CD4-positive, alpha-beta T cell treated with Interleukin-1 beta for 1 hour (primary cell): Measurements from ENCODE around the gene WDFY2.

Experiments
- DNase-seq, 2 donors: peaks; one replicate each; pipeline ENCODE4 v3.0.0-alpha.2; 2020 to 2022

Gene WDFY2

DNA sequence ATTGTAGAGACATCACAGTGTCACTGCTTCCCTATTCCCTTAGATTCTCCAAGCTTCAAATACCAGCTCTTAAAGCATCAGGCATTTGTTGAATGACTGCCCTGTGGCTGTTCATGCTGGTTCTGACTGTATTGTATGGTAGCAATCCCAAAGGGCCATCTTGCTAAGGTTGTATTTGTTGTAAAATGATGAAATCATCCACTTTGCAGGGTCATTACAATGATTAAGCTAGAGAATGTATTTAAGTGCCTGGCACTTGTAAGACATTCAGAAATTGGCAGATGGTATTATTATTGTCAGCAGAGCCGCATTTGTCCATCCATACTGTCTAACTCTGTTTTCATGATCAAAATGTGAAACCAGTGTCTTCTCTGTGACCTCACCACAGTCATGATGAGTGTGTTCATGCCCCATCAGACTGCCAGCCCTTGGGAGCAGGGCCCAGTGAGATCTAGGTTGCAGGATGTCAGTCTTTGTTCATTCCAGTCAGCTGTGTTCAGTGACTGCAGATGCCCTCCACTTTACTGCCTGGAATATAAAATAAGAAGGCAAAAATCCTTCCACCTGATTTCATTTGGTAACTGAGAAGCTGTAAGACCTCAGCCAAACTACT lies 133.6 kb downstream of the WDFY2 start:
- DNase-seq = no peak

DNA sequence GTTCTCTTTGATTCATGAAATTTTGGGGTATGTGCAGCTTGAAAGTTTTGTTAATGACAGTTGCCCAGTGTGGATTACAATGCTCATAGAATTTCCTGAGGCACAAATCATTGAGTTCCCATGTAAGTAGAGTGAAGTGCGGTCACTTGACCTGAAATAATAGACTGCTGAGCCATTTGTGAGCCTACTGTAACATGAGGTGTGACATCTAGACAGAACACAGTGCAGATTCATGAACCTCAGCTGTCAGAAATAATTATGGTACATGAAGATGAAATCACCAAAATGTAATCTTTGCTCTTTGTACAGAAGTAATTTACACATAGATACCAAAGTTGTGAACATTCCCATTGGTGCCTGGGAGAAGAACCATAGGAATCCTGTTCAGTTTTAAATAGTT lies 135.1 kb downstream of the WDFY2 start:
- no peak for DNase-seq

DNA sequence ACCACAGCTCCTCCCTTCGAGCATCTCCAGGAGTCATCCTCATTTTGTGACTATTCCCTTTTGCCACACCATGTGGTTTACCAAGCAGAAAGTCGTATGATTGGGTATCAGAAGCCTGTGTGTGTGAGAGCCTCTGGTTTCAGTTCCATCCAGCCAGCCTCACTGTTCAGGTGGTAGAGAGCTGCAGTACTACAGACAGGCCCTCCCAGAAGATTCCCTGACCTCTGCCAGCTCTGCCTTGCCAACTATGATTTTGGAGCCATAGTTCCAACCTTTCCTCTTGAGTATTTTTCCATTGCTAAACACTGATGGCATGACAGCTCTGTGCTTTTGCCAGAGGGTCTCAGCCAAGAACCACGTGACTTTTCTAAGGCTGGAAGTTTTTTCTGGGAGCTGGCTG lies 137.2 kb downstream of the WDFY2 start:
- DNase-seq = no peak

DNA sequence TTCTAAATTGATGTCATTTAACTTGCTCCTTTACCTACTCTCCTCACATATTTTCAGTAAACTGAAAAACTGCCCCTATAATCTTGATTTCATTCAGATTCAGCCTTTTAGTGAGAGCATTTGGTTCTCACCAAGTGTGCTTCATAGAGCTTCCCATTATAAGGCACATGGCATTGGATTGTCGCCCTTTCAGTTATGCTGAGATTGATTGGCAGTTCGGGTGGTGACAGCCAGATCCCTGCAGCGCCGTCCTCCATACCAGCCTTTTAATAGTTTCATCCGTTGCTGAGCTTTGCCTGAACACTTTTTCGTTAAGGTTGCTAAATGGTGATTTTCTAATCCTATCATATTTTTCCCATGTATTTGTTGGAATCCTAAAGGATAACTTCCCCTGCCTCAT lies 139.3 kb downstream of the WDFY2 start:
- no peak for DNase-seq

DNA sequence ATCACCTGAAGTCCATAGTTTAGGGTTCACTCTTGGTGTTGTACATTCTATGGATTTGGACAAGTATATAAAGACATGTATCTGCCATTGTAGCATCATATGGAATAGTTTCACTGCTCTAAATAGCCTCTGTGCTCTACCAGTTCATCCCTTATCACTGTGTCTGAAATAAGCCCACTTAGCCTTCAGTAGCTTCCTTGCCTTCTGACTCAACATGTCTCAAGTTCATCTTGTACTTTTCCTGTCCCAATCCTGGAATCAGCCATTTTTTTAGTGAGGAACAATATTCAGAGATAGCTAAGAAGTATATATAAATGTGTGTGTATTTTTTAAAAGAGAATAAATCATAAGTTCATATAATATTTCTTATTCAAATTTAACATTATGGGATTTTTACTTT lies 140.5 kb downstream of the WDFY2 start:
- no peak for DNase-seq

DNA sequence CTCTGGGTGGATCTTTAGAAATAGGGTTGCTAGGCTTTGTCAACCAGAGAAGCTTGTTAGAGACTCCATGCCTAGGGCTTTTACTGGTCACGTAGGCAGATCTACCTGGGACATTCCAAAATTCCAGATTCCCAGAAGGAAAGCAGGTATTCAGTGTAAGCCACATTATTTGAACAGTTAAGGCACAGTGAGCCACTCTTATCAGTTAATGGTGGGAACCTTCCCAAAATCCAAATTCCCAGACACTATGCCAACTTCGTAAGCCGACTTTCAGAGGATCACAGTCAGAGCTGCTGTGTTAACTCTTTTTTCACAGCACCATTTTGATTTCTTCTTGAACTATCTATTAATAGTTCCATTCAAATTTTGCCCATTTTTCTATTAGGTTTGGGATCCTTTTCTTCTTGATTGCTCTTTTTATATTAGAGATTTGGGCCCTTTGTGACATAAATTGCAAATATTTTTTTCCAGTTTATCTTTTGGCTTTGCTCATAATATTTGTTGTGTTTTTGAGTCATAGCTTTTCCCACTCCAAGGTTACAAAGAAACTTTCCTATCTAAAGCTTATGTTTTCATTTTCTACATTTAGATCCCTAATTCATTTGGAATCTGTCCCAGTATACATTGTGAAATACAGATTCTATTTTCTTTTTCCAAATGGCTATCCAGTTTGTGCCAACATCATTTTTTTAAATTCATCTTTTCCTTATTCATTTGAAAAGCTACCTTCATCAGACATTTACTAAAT lies 142.4 kb downstream of the WDFY2 start:
- DNase-seq = no peak

DNA sequence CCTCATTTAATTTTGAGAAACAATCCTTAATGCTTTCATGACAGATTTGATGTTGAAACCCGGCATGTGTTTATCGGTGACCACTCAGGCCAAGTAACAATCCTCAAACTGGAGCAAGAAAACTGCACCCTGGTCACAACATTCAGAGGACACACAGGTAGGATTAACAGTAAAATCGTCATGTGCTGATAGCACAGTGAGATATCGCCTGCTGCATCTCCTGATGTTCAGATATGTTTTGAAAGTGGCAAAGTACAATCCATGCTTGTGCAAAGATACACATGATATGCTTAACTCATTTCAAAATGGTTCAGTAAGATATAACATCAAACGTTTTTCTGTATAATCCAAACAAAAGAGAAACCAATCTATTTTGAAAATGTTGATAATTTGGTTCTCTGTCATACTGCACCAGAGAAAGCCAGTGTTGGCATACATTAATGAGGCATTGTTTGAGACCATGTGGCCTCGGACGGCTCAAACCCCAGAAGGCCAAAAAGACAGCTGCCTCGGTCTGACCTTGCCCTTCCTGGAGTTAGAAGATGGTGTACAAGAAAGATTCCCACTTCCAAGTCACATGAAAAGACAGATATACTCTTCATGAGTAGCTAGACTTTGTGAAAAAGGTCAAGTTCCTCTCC lies 143.5 kb downstream of the WDFY2 start:
- no peak for DNase-seq

DNA sequence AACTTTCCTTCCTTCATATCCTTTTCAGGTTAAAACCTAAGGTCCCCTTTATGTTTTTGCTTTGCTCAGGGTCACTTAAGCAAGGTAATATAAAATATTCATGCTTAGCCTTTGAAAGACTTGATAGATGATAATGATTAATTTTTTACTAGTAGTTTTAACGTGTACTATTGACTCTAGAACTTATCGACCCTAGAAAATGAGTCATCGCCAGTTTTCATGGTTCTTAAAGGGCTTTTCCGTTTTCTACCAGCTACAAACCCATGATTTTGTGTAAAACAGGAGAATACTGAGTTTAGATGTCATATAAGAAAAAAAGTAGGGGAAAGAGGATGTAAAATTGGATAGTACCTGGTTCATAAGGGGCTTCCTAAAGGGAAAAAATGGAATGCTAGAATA lies 144.0 kb downstream of the WDFY2 start:
- DNase-seq = no peak

DNA sequence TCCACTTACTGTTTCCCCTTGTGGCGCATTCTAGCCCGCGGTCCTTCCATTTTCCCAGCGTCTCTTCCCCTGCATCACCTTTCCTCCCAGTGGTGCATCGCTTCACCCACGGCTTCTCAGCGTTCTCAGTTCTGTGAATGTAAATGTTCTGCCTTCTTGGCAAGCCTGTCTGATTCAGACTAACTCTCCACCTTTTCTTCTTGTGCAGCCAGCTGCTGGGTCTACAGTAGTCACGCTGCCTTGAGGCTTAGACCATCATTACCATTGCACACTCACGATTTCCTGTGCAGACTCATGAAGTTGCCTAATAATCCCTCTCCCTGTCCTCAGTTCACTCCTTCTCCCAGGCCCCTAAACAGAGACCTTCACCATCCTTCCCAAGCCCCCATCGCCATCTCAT lies 144.7 kb downstream of the WDFY2 start:
- no peak for DNase-seq

DNA sequence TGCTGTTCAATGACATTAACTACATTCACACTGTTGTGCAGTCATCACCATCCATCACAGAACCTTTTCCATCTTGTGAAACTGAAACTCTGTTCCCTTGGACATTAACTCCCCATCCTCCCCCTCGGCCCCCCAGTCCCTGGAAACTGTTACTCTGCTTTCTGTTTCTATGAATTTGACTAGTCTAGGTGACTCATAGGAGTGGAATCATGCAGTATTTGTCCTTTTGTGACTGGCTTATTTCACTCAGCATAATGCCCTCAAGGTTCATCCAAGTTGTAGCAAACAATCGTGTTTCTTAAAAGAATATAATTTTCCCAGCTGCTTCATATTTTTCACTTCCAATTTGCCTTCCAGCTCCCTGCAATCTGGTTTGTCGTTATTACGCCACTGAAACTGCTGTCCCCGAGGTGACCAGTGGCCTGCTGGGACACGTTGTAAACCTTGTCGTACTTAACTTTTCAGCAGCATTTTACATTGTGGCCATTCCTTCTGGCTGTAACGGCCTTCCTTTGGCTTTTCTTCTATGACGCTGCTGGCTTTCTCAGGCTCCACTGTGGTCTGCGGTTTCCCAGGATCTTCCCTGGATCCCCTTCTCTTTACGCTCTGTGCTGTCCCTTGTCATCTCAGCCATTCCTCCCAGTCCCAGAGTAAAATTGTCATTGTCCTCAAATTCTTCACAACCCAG lies 145.7 kb downstream of the WDFY2 start:
- DNase-seq = no peak

DNA sequence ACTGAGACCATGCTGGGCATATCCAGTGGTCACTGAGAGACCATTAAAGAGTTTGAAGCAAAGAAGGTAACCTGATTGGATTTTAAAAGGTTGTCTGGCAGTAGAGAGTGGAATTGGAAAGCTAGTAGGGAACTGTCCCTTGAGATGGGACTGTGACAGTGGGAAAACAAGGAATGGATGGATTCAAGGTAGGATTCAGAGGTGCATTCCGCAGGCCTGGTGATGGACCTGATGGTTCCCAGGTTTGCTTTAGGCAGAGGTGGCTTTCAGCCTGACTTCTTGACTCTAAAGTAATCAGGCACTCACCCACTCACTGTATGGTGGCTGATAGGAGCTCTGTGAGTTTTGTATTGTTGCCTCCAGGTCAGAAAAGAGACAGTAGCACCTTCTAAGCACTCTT lies 146.7 kb downstream of the WDFY2 start:
- DNase-seq = no peak

DNA sequence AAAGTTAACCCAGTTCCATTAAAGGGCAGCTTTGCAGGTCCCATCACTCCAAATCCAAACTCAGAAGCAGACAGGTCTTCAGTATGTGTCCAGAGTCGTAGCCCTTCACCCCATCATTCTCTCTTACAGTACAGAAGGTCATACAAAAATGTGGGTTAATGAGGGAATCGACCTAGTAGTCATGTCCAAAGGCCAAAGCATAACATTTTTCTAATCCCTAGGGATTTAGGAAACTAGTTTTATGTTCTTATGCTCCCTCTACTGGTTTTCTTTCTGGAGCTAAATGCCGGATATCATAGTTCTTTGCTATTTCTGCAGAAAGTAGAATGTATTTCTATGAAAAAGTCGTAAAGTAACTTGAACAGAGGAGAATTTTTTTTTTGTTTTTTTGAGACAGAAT lies 147.5 kb downstream of the WDFY2 start:
- DNase-seq = no peak

DNA sequence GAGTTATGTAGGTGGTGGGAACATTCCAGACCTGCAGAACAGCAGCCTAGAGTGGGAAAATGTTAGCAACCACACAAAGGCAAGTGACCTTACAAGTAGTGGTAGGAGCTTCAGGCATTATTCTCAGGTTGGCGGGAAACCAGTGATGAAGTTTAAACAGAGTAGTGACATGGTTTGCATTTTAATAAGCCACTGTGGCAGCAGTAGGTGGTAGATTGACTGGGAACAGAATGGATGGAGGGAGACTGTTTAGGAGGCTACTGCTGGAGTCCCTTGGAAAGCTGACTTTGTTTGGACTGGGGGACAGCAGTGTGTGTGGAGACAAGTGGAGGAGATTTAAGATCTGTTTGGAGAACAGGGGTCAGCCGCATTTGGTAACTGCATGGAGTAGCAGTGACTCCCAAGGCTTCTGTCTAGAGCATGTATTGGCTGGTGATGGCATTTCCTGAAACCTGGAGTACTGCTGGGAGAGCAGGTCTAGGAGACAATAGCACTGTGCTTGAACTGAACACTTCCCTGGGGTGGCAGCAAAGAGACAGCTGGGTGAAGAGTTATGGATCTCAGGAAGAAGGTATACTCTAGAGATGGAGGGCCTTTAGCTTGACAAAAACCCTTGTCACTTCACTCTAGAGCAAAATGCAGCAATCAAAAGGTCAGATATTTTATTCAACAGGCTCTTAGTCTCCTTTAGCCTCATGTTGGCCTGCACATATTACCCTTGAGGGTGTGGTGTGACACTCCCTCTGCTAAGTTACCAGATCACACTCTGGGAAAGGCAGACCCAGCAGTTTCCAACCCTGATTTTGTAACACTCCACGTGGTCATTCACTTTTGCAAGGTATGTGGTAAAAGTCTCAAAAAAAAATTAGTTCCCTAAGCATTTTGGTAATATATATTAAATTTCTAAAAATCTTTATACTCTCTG lies 149.4 kb downstream of the WDFY2 start:
- DNase-seq = no peak

DNA sequence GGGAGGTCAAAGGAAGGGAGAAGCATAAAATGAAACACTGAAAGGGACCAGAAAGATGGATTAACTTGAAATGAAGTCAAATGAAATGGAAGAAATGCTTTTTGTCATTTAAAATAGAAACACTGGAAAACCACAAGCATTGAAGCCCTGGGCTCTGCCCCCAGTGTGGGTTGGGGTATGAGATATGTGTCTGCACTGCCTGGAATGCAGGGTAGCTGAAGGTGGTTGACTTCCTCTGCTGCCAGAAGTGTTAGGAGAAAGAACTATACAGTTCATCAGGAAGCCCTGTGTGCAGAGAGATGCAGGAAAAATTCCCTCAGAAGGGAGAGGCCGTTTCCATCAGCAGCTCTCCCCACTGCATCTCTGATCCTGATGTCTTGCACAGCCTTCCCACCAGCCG lies 150.5 kb downstream of the WDFY2 start:
- no peak for DNase-seq

DNA sequence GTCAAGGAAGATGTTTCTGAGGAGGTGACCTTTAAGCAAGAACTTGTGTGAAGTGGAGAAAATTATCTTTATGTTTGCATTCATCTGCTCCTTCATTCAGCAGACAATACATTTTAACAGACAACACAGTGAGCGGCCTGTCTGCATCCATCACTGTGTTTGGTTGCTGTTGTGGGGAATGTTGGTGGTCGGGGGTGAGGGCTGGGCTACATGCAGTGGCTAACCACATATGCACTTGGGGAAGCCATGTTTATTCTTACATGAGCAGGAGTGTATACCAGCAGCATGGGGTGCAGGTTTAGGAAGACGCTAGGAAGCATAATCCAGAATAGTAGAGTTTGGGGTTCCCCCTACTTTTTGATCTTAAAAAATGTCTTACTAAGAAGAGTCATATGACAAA lies 153.3 kb downstream of the WDFY2 start:
- DNase-seq = peak in 1 of 2 donors; percentile 6

DNA sequence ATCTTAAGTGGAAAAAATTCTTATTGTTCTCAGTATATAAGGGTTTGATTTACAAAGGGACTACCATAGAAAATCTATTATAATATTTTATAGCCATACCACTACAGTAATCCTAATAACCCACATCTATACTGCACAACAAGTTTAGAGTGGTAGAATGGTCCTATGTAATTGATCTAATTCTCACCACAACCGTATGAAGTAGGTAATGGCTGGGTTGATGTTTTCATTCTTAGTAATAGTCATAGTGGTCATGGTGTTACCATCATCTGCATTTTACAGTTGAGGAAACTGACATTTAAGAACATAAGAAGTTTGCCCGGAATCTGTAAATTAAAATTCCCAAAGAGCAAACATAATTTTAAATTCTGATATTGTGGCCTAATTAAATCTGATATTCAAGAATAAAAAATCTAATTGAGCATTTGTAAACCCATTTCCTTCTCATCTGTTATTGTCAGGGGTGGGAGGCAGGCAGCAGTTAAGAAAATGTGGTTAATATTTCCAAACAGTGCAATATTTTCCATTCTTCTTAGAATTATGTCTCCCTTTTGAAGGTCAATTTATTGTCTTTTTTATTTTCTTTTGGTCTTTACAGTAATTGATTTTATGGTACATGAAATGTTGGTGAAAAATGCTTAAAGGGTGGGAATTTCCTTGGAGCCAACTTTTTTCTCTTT lies 154.1 kb downstream of the WDFY2 start:
- no peak for DNase-seq

DNA sequence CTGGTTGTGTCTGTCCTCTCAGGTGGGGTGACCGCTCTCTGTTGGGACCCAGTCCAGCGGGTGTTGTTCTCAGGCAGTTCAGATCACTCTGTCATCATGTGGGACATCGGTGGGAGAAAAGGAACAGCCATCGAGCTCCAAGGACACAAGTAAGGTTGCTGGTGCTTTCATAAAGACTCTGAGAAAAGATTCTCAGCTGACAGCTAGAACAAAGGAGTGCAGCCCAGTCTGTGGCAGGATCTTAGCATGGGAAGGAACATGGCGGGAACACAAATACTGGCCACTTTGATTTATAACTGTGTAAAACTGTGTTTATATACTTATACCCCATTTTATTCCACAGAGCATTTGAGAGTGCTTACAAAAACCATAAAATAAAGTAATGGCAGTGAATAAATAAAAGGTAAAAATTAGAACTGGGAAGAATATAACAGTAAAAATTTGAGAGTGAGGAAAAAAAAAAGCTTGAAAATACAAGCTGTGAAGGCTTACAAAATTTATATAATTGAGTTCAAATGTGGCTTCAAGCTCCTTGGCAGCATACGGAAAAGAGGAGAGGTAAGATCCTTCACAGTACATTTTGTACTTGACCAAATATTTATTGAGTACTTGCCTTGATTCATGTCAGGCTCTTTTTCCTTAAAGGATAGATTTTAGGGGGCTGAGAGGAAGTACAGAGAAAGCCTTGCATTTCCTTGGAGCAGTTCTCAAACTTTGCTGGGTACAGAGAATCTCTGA lies 154.9 kb downstream of the WDFY2 start:
- DNase-seq = no peak

DNA sequence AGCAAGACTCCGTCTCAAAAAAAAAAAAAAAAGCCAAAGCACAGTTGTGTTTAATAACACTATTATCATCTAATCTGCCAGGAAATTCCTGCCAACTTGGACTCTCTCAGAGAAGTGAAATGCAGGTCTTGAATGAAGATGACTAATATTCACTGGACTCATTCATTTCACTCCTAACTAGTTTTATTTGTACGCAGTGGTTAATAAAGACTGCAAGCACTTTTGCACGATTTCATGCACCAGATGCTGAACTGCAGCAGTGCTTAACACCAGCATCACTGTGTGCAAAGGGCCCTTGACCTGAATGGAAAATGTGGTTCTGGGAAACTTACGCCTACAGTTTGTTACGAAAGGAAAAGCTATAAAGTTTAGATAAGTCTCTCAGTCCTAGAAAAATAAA lies 156.4 kb downstream of the WDFY2 start:
- DNase-seq = no peak

DNA sequence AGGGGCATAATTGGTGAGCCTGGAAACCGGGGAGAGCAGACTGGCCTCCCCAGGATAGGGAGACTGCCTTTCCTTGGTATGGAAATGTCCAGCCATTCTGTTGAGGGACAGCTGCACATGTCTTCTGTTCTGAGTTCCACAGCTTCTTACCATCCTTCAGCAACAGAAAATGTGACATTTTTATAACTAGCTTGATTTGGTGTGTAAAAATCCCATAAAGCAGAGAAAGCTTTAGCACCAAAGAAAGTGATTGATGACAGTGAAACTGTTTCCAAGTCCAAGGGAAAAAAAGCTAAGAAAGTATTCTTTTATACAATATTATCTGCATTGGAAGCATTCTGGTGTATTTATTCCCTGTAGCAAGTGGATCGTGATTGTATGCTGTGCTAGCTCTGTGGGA lies 157.8 kb downstream of the WDFY2 start:
- DNase-seq = no peak

DNA sequence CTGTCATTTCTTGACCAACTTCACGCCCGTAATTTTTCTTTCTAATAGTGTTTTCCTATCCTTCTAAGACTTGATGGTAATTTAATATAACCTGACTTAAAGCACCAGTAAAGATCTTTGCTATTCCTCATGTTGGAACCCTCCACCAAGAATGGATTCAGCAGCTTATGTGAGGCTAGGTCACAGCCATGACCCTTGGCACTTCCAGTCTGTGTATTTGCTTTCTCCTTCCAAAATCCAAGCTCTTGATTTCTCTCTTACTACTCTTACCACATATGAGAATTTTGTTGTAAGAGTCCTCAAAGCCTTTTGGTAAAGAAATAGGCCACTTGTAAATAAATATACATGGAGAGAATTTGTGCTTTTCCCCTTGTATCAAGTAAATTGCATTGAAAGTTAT lies 158.3 kb downstream of the WDFY2 start:
- DNase-seq = no peak

DNA sequence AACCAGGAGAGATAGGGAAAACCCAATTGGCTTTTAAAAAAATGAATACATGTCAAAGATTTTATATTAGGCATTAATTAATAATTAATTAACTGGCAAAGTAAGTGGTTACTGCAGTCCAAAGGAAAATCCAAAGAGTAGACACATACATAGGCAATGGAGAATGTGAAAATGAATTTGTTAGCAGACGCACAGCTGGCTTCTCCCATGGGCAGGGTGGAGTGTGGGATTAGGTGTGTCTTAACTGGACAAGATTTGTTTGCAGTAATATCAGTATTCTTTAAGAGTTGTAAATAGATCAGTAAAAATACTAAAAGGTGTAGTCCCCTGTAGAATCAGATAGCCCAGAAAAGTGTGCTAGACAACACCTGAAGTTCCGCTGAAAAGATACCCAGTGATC lies 161.0 kb downstream of the WDFY2 start:
- DNase-seq = no peak
